ENCODE results near the gene IGF2.

IGF2 gene

DNA sequence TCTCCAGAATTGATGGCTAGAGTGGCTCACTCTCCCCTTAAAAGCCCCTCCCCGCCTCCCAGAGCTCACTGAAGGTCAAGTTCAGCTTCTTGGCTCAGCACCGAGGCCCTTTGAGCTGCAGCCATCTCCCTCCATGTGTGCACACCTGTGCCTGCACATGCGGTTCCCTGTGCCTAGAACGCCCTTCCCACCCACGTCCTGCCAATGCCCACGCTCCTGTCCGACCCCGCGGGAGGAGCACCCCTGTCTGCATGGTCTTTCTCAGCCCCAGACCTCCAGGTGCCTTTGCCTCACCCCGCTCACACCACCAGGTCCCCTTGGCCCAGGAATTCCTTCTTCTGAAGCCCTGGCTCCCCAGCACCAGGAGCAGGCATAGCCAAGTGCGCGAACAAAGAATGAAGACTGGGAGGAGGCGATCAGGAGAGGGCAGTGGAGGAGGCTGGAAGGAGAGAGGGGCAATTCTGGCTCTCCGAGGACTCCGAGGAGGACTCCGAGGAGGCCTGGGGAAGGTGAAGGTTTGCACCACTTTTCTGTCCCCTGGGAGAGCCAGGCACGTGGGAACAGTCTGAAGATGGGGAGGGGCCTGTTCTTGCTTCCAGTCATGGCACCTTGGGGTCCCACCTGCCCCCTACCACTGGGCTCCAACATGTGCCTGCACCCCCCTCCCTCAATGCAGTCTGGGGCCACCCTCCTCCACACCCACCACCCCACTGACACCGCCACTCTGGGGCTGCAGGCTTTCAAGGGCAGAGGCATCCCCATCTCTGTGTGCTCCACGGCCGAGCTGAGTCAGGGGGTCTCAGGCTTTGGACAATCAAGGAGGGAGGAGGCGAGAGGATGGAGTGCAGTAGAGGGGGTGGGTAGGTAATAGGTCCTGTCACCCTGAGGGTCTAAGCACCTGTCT, 17.7 kb downstream of the IGF2 start:
- no peak for TF ChIP-seq CTCF (IDR thresholded peaks at IDR 0.05; ENCODE audit: low read depth, low read length)
- no peak overlapping the region for H3K4me3 ChIP-seq (ENCODE audit: low read depth, low read length)

- TF ChIP-seq CTCF (IDR thresholded peaks at IDR 0.05; ENCODE audit: low read depth, low read length), result no peak
- H3K4me3 ChIP-seq (ENCODE audit: low read depth, low read length), result no peak overlapping the region
Observed at GRCh38 chr11:2120359-2121100, 18.7 kb downstream of the IGF2 start.

DNA sequence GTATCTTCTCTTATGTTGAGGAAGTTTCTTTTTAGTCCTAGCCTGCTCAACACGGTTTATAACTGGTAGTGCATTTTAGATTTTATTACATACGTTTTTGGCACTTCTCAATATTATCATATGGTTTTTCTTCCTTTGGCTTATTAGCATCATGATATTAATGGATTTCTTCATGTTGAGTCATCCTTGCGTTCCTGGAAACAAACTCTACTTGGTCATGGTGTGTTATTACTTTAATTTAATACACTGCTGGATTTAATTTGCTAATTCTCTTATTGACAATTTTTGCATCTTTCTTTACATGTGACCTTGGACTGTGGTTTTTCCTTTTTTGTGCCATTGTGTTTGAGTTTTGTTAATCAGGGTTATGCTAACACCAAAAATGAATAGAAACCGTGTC, 20.5 kb downstream of the IGF2 start:
- H3K4me3 ChIP-seq (ENCODE audit: low read depth, low read length), result no peak overlapping the region
- no peak for TF ChIP-seq CTCF (IDR thresholded peaks at IDR 0.05; ENCODE audit: low read depth, low read length)

DNA sequence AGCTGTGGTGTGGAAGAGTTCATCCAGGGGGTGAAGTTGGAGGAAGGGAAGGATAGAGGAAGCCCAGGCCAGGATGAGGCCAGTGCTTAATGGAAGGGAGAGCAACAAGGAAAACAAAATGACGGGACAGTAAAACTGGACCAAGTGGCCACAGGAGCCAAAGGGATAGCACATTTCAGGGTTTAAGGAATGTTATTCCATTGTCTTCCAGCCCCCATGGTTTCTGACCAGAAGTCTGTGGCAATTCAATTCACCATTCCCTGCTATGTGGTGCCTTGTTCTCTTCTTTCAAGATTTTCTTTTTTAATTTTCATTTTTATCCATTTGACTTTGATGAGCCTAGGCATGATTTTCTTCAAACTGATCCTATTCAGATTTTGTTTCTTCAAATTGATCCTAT, 22.5 kb downstream of the IGF2 start:
- no peak for TF ChIP-seq CTCF (IDR thresholded peaks at IDR 0.05; ENCODE audit: low read depth, low read length)
- H3K4me3 ChIP-seq (ENCODE audit: low read depth, low read length), result no peak overlapping the region

GRCh38 chr11:2115308-2115707, 23.9 kb downstream of the IGF2 start:
- H3K4me3 ChIP-seq (ENCODE audit: low read depth, low read length), result no peak overlapping the region

GRCh38 chr11:2114430-2115241, 24.6 kb downstream of the IGF2 start:
- no peak overlapping the region for H3K4me3 ChIP-seq (ENCODE audit: low read depth, low read length)
- TF ChIP-seq CTCF (IDR thresholded peaks at IDR 0.05; ENCODE audit: low read depth, low read length), result no peak

More at GRCh38 chr11:2115308-2115707, 23.9 kb downstream of the IGF2 start:
- no peak for TF ChIP-seq CTCF (IDR thresholded peaks at IDR 0.05; ENCODE audit: low read depth, low read length)
